A549 (cell line): Measurements from ENCODE around the gene HIGD1A. TPM values are rescaled to one million over a fixed set of nuclear protein-coding genes. Genes with fewer than 3 reads are reported as not detected.

Experiments used
- ATAC-seq, 2 experiments: fragments of 200-7000 bp in 1 of 2; fragments of >200 bp in 1 of 2; cut with Nextera tagmentation in 1 of 2; cut with Tn5 transposase in 1 of 2; 3 replicates each; pipeline versions ENCODE4 v1.8.0 to v1.9.1; 2018 to 2020; ENCODE audit warnings: mild to moderate bottlenecking in 1 of 2, moderate library complexity in 1 of 2
- CTCF ChIA-PET: fragments of 300-600 bp; sonication (Branson Sonifier 250); formaldehyde crosslinking; extraction: SDS; loops from one replicate; lab custom pipeline; 2021; ENCODE audit warnings: antibody characterized with exemption, inconsistent platforms; lab: Yijun Ruan, JAX
- POLR2A ChIA-PET: fragments of 350-600 bp; formaldehyde crosslinking; extraction: SDS; loops from one replicate; lab custom pipeline; 2021; ENCODE audit warnings: antibody characterized with exemption, inconsistent platforms; lab: Yijun Ruan, JAX
- DNase-seq, 2 experiments: peaks; one replicate each; pipeline versions ENCODE4 v3.0.0 to v3.0.0-alpha.2; 2011 to 2016; ENCODE audit warnings: low read depth in 1 of 2, low spot score in 1 of 2
- FAIRE-seq: peaks from 2 replicates; lab custom pipeline; 2011; peaks lifted over from hg19 to GRCh38; lab: Jason Lieb, UNC
- H3K27ac ChIP-seq, 2 experiments: fragments of >200 bp; sonication (Bioruptor Twin); formaldehyde crosslinking; 3 replicates each; pipeline ENCODE4 v1.5.1; 2016 to 2017
- H3K4me1 ChIP-seq: fragments of >200 bp; sonication (Bioruptor Twin); formaldehyde crosslinking; 3 replicates; pipeline ENCODE4 v1.6.1; 2016
- H3K4me2 ChIP-seq: fragments of >200 bp; sonication (Bioruptor Twin); formaldehyde crosslinking; 3 replicates; pipeline ENCODE4 v1.6.1; 2016
- H3K4me3 ChIP-seq: fragments of >200 bp; sonication (Bioruptor Twin); formaldehyde crosslinking; 3 replicates; pipeline ENCODE4 v1.5.1; 2016
- H3K9me3 ChIP-seq: fragments of >200 bp; sonication (Bioruptor Twin); formaldehyde crosslinking; 3 replicates; pipeline ENCODE4 v1.6.1; 2016
- BHLHE40 ChIP-seq: IDR thresholded peaks from 2 replicates; pipeline ENCODE4 v1.6.1; 2012; ENCODE audit warnings: low read depth, low read length, inconsistent platforms
- CHD2 ChIP-seq: fragments of 150-350 bp; IDR thresholded peaks from 2 replicates; pipeline ENCODE4 v1.6.1; 2014; ENCODE audit warnings: low read length; ENCODE audit not compliant: partially characterized antibody
- ESRRA ChIP-seq: fragments of 150-350 bp; IDR thresholded peaks from 2 replicates; pipeline ENCODE4 v1.6.1; 2014; ENCODE audit warnings: mild to moderate bottlenecking, low read length, borderline replicate concordance
- HDAC2 ChIP-seq: fragments of 200-600 bp; sonication (generic); IDR thresholded peaks from 2 replicates; pipeline ENCODE4 v1.6.1; 2016
- HOXA7 ChIP-seq: fragments of 250-450 bp; sonication (Bioruptor Pico); IDR thresholded peaks from 2 replicates; pipeline ENCODE4 v1.5.0; 2020; ENCODE audit warnings: mild to moderate bottlenecking, moderate library complexity
- JUN ChIP-seq, 2 experiments: fragments of >200 bp; sonication (Bioruptor Twin); formaldehyde crosslinking; IDR thresholded peaks; 2 replicates in 1 of 2; 3 replicates in 1 of 2; pipeline ENCODE4 v1.6.1; 2016 to 2017
- MAFK ChIP-seq: fragments of 450-650 bp; IDR thresholded peaks from 2 replicates; pipeline ENCODE4 v1.6.1; 2014; ENCODE audit not compliant: partially characterized antibody
- MYC ChIP-seq: IDR thresholded peaks from 2 replicates; pipeline ENCODE4 v1.6.1; 2012; ENCODE audit warnings: mild to moderate bottlenecking, inconsistent platforms, low read length, improper control_type of control experiment, borderline replicate concordance
- NPAS2 ChIP-seq: fragments of 250-450 bp; sonication (Bioruptor Pico); IDR thresholded peaks from 2 replicates; pipeline ENCODE4 v1.8.0; 2022; ENCODE audit warnings: mild to moderate bottlenecking, moderate library complexity, borderline replicate concordance
- NR3C1 ChIP-seq: fragments of >200 bp; sonication (Bioruptor Twin); formaldehyde crosslinking; IDR thresholded peaks from 3 replicates; pipeline ENCODE4 v1.6.1; 2017
- PHF8 ChIP-seq: fragments of 200-600 bp; sonication (generic); IDR thresholded peaks from 2 replicates; pipeline ENCODE4 v1.6.1; 2016; ENCODE audit warnings: low read depth, mild to moderate bottlenecking, antibody characterized with exemption, moderate library complexity, borderline replicate concordance
- ZNF302 ChIP-seq: fragments of 250-450 bp; sonication (Bioruptor Pico); IDR thresholded peaks from 2 replicates; pipeline ENCODE4 v1.9.0; 2021; ENCODE audit warnings: inconsistent platforms, mild to moderate bottlenecking, moderate library complexity
- WGBS: methylation state at CpG from one replicate; pipeline ENCODE4 v1.1.6; 2017; ENCODE audit errors: missing lambda C conversion rate; 5-methylcytosine and 5-hydroxymethylcytosine counted together
- polyA plus RNA-seq, 4 experiments: library from polyadenylated mRNA; depleted of rRNA in 3 of 4; stranded (reverse); fragments of >200 nt; fragmentation: RNase III in 1 of 4; extraction: RNeasy Plus Mini Kit Qiagen cat#74134 plus additional on column Dnase treatment in 1 of 4; gene quantifications; 2 replicates in 3 of 4; 3 replicates in 1 of 4; pipeline ENCODE4 v1.2.3, GENCODE V29; 2011 to 2017
- small RNA-seq, 6 experiments: library from RNA; depleted of rRNA; stranded (forward); fragments of <200 nt; gene quantifications; one replicate each; pipeline ENCODE3, GENCODE V24; 2012
- TF ChIP-seq, protein P1 (sequence below): fragments of 450-650 bp; IDR thresholded peaks from 2 replicates; pipeline ENCODE4 v1.6.1; 2014; ENCODE audit warnings: antibody characterized with exemption
- TF ChIP-seq, protein P2 (sequence below): fragments of 200-600 bp; sonication (generic); IDR thresholded peaks from 2 replicates; pipeline ENCODE4 v1.6.1; 2016; ENCODE audit warnings: antibody characterized with exemption, mild to moderate bottlenecking, moderate library complexity
- TF ChIP-seq, protein P3 (sequence below): fragments of >200 bp; sonication (Bioruptor Twin); formaldehyde crosslinking; IDR thresholded peaks from 2 replicates; pipeline ENCODE4 v1.6.1; 2016
- TF ChIP-seq, protein P4 (sequence below): fragments of 250-450 bp; sonication (Bioruptor Pico); IDR thresholded peaks from 2 replicates; pipeline ENCODE4 v1.5.0; 2021; ENCODE audit warnings: mild to moderate bottlenecking, moderate library complexity, borderline replicate concordance

HIGD1A gene
- polyA plus RNA-seq, 2 of the 4 experiments (the other 2 are of a cell fraction) = 146 to 158 TPM

DNA sequence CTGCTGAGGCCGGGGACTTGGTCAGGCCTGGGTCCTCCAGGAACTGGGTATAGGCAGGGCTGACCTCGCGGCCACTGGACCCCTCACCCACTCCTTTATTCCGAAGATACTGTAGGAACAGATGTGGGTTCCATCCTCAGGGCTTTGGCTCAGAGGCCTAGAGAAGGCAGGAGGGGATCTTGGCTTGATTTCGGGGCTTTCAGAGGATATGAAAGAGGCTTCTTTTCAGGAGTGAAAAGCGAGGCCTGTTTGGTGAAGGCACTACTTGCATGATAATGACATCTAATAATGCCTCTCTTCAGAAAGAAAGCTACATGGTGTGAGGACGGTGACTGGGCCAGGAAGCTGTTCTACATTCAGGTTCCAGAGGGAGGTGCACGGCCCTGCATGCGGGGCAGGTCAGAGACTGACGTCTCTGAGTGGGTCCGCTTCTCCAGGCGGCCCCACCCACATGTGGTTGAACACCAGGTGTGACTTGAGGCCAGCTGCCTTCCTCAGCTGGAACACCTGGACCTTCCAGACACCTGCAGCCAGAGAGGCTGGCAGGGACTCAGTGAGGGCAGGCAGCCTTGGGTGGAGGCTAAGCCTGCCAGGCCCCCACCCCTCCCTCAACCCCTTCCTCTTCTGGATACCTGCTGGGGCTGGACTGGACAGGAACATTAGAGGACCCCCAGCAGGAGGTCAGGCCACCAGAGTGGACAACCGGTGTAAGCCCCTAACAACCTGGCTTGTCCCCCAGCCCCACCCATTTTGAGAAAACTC is 70.6 kb downstream of the HIGD1A start:
- DNase-seq = no peak
- H3K4me2 ChIP-seq = no peak overlapping the region
- FAIRE-seq = no peak
- no peak for ATAC-seq
- TF ChIP-seq MYC = no peak
- TF ChIP-seq ZNF302 = no peak
- no peak for TF ChIP-seq ESRRA
- TF ChIP-seq CHD2 = no peak
- TF ChIP-seq, protein P1, sequence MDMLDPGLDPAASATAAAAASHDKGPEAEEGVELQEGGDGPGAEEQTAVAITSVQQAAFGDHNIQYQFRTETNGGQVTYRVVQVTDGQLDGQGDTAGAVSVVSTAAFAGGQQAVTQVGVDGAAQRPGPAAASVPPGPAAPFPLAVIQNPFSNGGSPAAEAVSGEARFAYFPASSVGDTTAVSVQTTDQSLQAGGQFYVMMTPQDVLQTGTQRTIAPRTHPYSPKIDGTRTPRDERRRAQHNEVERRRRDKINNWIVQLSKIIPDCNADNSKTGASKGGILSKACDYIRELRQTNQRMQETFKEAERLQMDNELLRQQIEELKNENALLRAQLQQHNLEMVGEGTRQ = no peak
- TF ChIP-seq PHF8 = no peak
- no peak for TF ChIP-seq BHLHE40
- TF ChIP-seq HOXA7 (CRISPR knock-in tag) = no peak
- TF ChIP-seq, protein P2, sequence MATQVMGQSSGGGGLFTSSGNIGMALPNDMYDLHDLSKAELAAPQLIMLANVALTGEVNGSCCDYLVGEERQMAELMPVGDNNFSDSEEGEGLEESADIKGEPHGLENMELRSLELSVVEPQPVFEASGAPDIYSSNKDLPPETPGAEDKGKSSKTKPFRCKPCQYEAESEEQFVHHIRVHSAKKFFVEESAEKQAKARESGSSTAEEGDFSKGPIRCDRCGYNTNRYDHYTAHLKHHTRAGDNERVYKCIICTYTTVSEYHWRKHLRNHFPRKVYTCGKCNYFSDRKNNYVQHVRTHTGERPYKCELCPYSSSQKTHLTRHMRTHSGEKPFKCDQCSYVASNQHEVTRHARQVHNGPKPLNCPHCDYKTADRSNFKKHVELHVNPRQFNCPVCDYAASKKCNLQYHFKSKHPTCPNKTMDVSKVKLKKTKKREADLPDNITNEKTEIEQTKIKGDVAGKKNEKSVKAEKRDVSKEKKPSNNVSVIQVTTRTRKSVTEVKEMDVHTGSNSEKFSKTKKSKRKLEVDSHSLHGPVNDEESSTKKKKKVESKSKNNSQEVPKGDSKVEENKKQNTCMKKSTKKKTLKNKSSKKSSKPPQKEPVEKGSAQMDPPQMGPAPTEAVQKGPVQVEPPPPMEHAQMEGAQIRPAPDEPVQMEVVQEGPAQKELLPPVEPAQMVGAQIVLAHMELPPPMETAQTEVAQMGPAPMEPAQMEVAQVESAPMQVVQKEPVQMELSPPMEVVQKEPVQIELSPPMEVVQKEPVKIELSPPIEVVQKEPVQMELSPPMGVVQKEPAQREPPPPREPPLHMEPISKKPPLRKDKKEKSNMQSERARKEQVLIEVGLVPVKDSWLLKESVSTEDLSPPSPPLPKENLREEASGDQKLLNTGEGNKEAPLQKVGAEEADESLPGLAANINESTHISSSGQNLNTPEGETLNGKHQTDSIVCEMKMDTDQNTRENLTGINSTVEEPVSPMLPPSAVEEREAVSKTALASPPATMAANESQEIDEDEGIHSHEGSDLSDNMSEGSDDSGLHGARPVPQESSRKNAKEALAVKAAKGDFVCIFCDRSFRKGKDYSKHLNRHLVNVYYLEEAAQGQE = no peak
- TF ChIP-seq, protein P3, sequence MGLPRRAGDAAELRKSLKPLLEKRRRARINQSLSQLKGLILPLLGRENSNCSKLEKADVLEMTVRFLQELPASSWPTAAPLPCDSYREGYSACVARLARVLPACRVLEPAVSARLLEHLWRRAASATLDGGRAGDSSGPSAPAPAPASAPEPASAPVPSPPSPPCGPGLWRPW = no peak
- TF ChIP-seq, protein P4, sequence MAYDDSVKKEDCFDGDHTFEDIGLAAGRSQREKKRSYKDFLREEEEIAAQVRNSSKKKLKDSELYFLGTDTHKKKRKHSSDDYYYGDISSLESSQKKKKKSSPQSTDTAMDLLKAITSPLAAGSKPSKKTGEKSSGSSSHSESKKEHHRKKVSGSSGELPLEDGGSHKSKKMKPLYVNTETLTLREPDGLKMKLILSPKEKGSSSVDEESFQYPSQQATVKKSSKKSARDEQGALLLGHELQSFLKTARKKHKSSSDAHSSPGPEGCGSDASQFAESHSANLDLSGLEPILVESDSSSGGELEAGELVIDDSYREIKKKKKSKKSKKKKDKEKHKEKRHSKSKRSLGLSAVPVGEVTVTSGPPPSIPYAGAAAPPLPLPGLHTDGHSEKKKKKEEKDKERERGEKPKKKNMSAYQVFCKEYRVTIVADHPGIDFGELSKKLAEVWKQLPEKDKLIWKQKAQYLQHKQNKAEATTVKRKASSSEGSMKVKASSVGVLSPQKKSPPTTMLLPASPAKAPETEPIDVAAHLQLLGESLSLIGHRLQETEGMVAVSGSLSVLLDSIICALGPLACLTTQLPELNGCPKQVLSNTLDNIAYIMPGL (CRISPR knock-in tag) = no peak
- no peak for TF ChIP-seq NR3C1
- TF ChIP-seq MAFK = no peak
- TF ChIP-seq HDAC2 = no peak
- no peak for TF ChIP-seq JUN (IDR thresholded peaks at IDR 0.05)
- no peak for TF ChIP-seq NPAS2 (CRISPR knock-in tag)
- POLR2A ChIA-PET = no interaction called here
- H3K4me1 ChIP-seq = no peaks in the 10 kb centered on the region
- no peaks in the 10 kb centered on the region for H3K9me3 ChIP-seq
- H3K4me3 ChIP-seq = no peak overlapping the region
- CTCF ChIA-PET = interaction anchor here (1.2 to 1.4 kb wide), 3 partner anchors 9 to 75 kb away, joined by 3 to 4 read pairs (median 4); no protein-coding TSS in a partner anchor
- 71% methylated on average over 8 of the region's 13 CpGs for WGBS
- no peak overlapping the region for H3K27ac ChIP-seq

Small RNA genes within 50 kb of the gene (small RNA-seq; reads per million reads assigned to genes)
- gene CCDC13 = 0 to 2.1 (median 0.04) reads per million in 6 experiments

Other genes with a start within 250 kb of the HIGD1A start
- 36.2 and 41.5 TPM in 2 replicates for gene SEC22C, start 222.5 kb downstream of the HIGD1A start, polyA plus RNA-seq (2011; rRNA removed)
- 29.8 to 32.9 TPM (median 31.0 TPM) in 3 replicates for gene SEC22C, start 222.5 kb downstream of the HIGD1A start, polyA plus RNA-seq (2017; fragmentation: RNase III; extraction: RNeasy Plus Mini Kit Qiagen cat#74134 plus additional on column Dnase treatment)
- 30.9 and 33.8 TPM in 2 replicates for gene SS18L2, start 213.6 kb downstream of the HIGD1A start, polyA plus RNA-seq (2011; rRNA removed)
- gene SS18L2, start 213.6 kb downstream of the HIGD1A start, polyA plus RNA-seq (2017; fragmentation: RNase III; extraction: RNeasy Plus Mini Kit Qiagen cat#74134 plus additional on column Dnase treatment) = 21.8 to 27.6 TPM (median 24.0 TPM) in 3 replicates
- 37.0 and 49.3 TPM in 2 replicates for gene NKTR, start 203.8 kb downstream of the HIGD1A start, polyA plus RNA-seq (2011; rRNA removed)
- gene NKTR, start 203.8 kb downstream of the HIGD1A start, polyA plus RNA-seq (2017; fragmentation: RNase III; extraction: RNeasy Plus Mini Kit Qiagen cat#74134 plus additional on column Dnase treatment) = 16.2 to 17.8 TPM (median 17.7 TPM) in 3 replicates
- 2.5 and 3.0 TPM in 2 replicates for gene ZBTB47, start 150.8 kb downstream of the HIGD1A start, polyA plus RNA-seq (2011; rRNA removed)
- 5.2 to 7.1 TPM (median 6.8 TPM) in 3 replicates for gene ZBTB47, start 150.8 kb downstream of the HIGD1A start, polyA plus RNA-seq (2017; fragmentation: RNase III; extraction: RNeasy Plus Mini Kit Qiagen cat#74134 plus additional on column Dnase treatment)
- gene KLHL40, start 119.0 kb downstream of the HIGD1A start, polyA plus RNA-seq (2011; rRNA removed) = not detected in 2 replicates
- gene KLHL40, start 119.0 kb downstream of the HIGD1A start, polyA plus RNA-seq (2017; fragmentation: RNase III; extraction: RNeasy Plus Mini Kit Qiagen cat#74134 plus additional on column Dnase treatment) = not detected in 3 replicates
- gene HHATL, start 101.7 kb downstream of the HIGD1A start, polyA plus RNA-seq (2011; rRNA removed) = not detected in 2 replicates
- gene HHATL, start 101.7 kb downstream of the HIGD1A start, polyA plus RNA-seq (2017; fragmentation: RNase III; extraction: RNeasy Plus Mini Kit Qiagen cat#74134 plus additional on column Dnase treatment) = not detected in 3 replicates
- 0.47 and 0.49 TPM in 2 replicates for gene CCDC13, start 31.2 kb downstream of the HIGD1A start, polyA plus RNA-seq (2011; rRNA removed)
- 0.33 to 0.54 TPM (median 0.41 TPM) in 3 replicates for gene CCDC13, start 31.2 kb downstream of the HIGD1A start, polyA plus RNA-seq (2017; fragmentation: RNase III; extraction: RNeasy Plus Mini Kit Qiagen cat#74134 plus additional on column Dnase treatment)
- gene ACKR2, start 5.0 kb upstream of the HIGD1A start, polyA plus RNA-seq (2011; rRNA removed) = 0.06 and 0.16 TPM in 2 replicates
- 0.05 TPM in 1 of 3 replicates, not detected in the others for gene ACKR2, start 5.0 kb upstream of the HIGD1A start, polyA plus RNA-seq (2017; fragmentation: RNase III; extraction: RNeasy Plus Mini Kit Qiagen cat#74134 plus additional on column Dnase treatment)
- not detected in 2 replicates for gene CYP8B1, start 71.4 kb upstream of the HIGD1A start, polyA plus RNA-seq (2011; rRNA removed)
- not detected in 3 replicates for gene CYP8B1, start 71.4 kb upstream of the HIGD1A start, polyA plus RNA-seq (2017; fragmentation: RNase III; extraction: RNeasy Plus Mini Kit Qiagen cat#74134 plus additional on column Dnase treatment)
- not detected in 2 replicates for gene ZNF662, start 101.7 kb upstream of the HIGD1A start, polyA plus RNA-seq (2011; rRNA removed)
- gene ZNF662, start 101.7 kb upstream of the HIGD1A start, polyA plus RNA-seq (2017; fragmentation: RNase III; extraction: RNeasy Plus Mini Kit Qiagen cat#74134 plus additional on column Dnase treatment) = not detected in 3 replicates
- gene GASK1A, start 174.8 kb upstream of the HIGD1A start, polyA plus RNA-seq (2011; rRNA removed) = not detected in 2 replicates
- not detected in 3 replicates for gene GASK1A, start 174.8 kb upstream of the HIGD1A start, polyA plus RNA-seq (2017; fragmentation: RNase III; extraction: RNeasy Plus Mini Kit Qiagen cat#74134 plus additional on column Dnase treatment)